NOMO-1 treated with dmso at 0.1 percent for 144 hours (cell line): ENCODE measurements around the gene UBL4A.

Experiments
- DNase-seq: peaks from one replicate; lab custom pipeline; 2025; ENCODE audit not compliant: unreplicated experiment; lab: John Stamatoyannopoulos, UW

Gene UBL4A

GRCh38 chrX:154441984-154442707 lies 44.3 kb downstream of the UBL4A start:
- no peak for DNase-seq

GRCh38 chrX:154441564-154441963 lies 44.9 kb downstream of the UBL4A start:
- no peak for DNase-seq

- DNase-seq: no peak
These were observed 45.6 kb downstream of the UBL4A start for GRCh38 chrX:154440623-154441357.

- DNase-seq: no peak
These were observed 46.6 kb downstream of the UBL4A start for GRCh38 chrX:154439841-154440240.

- DNase-seq: no peak
These were observed 48.2 kb downstream of the UBL4A start for GRCh38 chrX:154437971-154438893.

- DNase-seq: no peak
These were observed 49.2 kb downstream of the UBL4A start, which contains the start of gene GDI1 for GRCh38 chrX:154436983-154437752. Gene GDI1, plus strand, starts transcription at chrX:154437154. Its CDS starts 101 bp downstream, at chrX:154437255.

- no peak for DNase-seq
These were observed 49.9 kb downstream of the UBL4A start for GRCh38 chrX:154436374-154436982.

- DNase-seq: no peak
These were observed 51.2 kb downstream of the UBL4A start for GRCh38 chrX:154435171-154435733.

- DNase-seq: no peak
These were observed 51.8 kb downstream of the UBL4A start for GRCh38 chrX:154434394-154435168.
